SU-DHL-6 (cell line): ENCODE measurements around the gene ITGB5.

Source experiments
- H2AFZ ChIP-seq: fragments of 200-600 bp; sonication (generic); 2 replicates; pipeline ENCODE4 v1.6.1; 2014; ENCODE audit warnings: low read depth, mild to moderate bottlenecking, moderate library complexity, mixed read lengths, antibody characterized with exemption, low read length; ENCODE audit not compliant: severe bottlenecking
- H3F3A ChIP-seq: fragments of 200-600 bp; shearing (Covaris generic); 2 replicates; pipeline ENCODE4 v1.6.0; 2016; ENCODE audit warnings: antibody characterized with exemption, mild to moderate bottlenecking; ENCODE audit not compliant: insufficient read depth
- H3K27ac ChIP-seq: fragments of 200-600 bp; sonication (generic); 2 replicates; pipeline ENCODE4 v1.5.1; 2016; ENCODE audit warnings: low read depth, mild to moderate bottlenecking, low read length, moderate library complexity, mixed read lengths
- H3K27me3 ChIP-seq: fragments of 200-600 bp; sonication (generic), shearing (Covaris generic); 2 replicates; pipeline ENCODE4 v1.6.0; 2014; ENCODE audit warnings: mild to moderate bottlenecking, low read length
- H3K36me3 ChIP-seq: fragments of 200-600 bp; sonication (generic); 2 replicates; pipeline ENCODE4 v1.6.1; 2014; ENCODE audit warnings: mild to moderate bottlenecking, low read length, mixed read lengths
- H3K4me2 ChIP-seq: fragments of 300-600, 200-600 bp; shearing (Covaris generic), sonication (generic); 2 replicates; pipeline ENCODE4 v1.6.0; 2014; ENCODE audit warnings: low read length, low read depth, mild to moderate bottlenecking; ENCODE audit not compliant: poor library complexity, severe bottlenecking
- H3K4me3 ChIP-seq: fragments of 200-600 bp; sonication (generic); 2 replicates; pipeline ENCODE4 v1.5.1; 2014; ENCODE audit warnings: antibody characterized with exemption, low read length, mild to moderate bottlenecking, mixed read lengths; ENCODE audit not compliant: insufficient read depth, poor library complexity, severe bottlenecking
- H3K79me2 ChIP-seq: fragments of 200-600 bp; sonication (generic); 2 replicates; pipeline ENCODE4 v1.6.1; 2014; ENCODE audit warnings: mild to moderate bottlenecking, low read length, moderate library complexity; ENCODE audit not compliant: insufficient read depth
- H3K9ac ChIP-seq: fragments of 200-600 bp; sonication (generic); 2 replicates; pipeline ENCODE4 v1.7.0; 2014; ENCODE audit warnings: mild to moderate bottlenecking, low read length
- H3K9me2 ChIP-seq: fragments of 200-600 bp; sonication (generic); replicated peaks from 2 replicates; pipeline ENCODE4 v1.6.1; 2014; ENCODE audit warnings: low read length; ENCODE audit not compliant: insufficient read depth
- H3K9me3 ChIP-seq: fragments of 200-600 bp; sonication (generic); 2 replicates; pipeline ENCODE4 v1.6.1; 2014; ENCODE audit warnings: low read length, mixed read lengths; ENCODE audit not compliant: insufficient read depth
- H4K20me1 ChIP-seq: fragments of 200-600 bp; sonication (generic); 2 replicates; pipeline ENCODE4 v1.6.1; 2014; ENCODE audit warnings: low read depth, mild to moderate bottlenecking, antibody characterized with exemption, low read length, moderate library complexity, mixed read lengths
- EZH2phosphoT487 ChIP-seq: fragments of 200-600 bp; sonication (generic), shearing (Covaris generic); conservative IDR thresholded peaks from 2 replicates; pipeline ENCODE4 v1.6.1; 2018; ENCODE audit warnings: mild to moderate bottlenecking, antibody characterized with exemption, low read length, moderate library complexity, mixed read lengths
- TF ChIP-seq, protein P1 (sequence below): fragments of 200-600 bp; sonication (generic); IDR thresholded peaks from one replicate; pipeline ENCODE4 v1.5.1; 2017; ENCODE audit warnings: antibody characterized with exemption, mild to moderate bottlenecking, low read length, moderate library complexity; ENCODE audit not compliant: insufficient read depth, poor library complexity, severe bottlenecking

Gene ITGB5

DNA sequence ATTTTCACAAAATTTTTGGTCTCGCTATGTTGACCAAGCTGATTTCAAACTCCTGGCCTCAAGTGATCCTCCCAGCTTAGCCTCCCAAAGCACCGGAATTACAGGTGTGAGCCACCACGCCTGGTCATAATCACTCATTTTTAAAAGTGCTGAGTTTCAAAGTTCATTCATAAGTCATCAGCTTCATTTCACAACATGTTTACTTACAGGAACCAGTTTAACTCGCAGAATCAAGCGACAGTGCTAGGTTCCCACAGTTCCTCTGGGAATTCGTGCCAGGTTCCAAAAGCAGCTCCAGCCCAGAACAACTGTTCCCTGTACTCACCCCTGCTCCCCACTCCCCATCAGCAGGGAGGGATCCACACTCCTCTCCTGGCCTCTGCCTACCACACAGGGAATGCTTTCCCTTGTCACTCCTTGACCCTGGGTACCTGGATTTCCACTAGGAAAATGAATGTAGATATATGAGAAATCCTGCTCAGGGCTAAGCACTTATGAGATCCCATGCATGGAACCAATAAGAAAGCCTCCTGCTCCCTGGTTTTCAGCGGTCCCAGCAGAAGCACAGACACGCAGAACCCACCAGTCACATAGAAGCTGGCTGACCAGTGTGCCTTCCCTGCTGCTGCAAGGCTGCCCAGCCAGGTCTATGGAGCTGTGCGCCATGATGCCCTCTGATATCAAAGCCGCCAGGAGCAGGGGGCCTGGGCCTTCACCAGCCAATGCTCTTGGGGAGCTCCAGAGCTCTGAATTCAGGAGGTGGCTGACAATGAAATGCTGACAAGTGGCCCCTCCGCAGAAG lies 72.3 kb downstream of the ITGB5 start:
- no peak overlapping the region for H3K4me3 ChIP-seq
- H3K9me3 ChIP-seq = no peaks in the 10 kb centered on the region
- H3K4me2 ChIP-seq = no peak overlapping the region
- no peak overlapping the region for H2AFZ ChIP-seq
- H3F3A ChIP-seq = no peaks in the 10 kb centered on the region
- H4K20me1 ChIP-seq = no peaks in the 10 kb centered on the region
- no peak overlapping the region for H3K27ac ChIP-seq
- no peaks in the 10 kb centered on the region for H3K79me2 ChIP-seq
- no peak overlapping the region for H3K9ac ChIP-seq
- no peaks in the 10 kb centered on the region for H3K36me3 ChIP-seq
- no peaks in the 10 kb centered on the region for H3K9me2 ChIP-seq
- no peaks in the 10 kb centered on the region for H3K27me3 ChIP-seq
- TF ChIP-seq, protein P1, sequence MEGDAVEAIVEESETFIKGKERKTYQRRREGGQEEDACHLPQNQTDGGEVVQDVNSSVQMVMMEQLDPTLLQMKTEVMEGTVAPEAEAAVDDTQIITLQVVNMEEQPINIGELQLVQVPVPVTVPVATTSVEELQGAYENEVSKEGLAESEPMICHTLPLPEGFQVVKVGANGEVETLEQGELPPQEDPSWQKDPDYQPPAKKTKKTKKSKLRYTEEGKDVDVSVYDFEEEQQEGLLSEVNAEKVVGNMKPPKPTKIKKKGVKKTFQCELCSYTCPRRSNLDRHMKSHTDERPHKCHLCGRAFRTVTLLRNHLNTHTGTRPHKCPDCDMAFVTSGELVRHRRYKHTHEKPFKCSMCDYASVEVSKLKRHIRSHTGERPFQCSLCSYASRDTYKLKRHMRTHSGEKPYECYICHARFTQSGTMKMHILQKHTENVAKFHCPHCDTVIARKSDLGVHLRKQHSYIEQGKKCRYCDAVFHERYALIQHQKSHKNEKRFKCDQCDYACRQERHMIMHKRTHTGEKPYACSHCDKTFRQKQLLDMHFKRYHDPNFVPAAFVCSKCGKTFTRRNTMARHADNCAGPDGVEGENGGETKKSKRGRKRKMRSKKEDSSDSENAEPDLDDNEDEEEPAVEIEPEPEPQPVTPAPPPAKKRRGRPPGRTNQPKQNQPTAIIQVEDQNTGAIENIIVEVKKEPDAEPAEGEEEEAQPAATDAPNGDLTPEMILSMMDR = no peak
- TF ChIP-seq EZH2phosphoT487 = no peak

DNA sequence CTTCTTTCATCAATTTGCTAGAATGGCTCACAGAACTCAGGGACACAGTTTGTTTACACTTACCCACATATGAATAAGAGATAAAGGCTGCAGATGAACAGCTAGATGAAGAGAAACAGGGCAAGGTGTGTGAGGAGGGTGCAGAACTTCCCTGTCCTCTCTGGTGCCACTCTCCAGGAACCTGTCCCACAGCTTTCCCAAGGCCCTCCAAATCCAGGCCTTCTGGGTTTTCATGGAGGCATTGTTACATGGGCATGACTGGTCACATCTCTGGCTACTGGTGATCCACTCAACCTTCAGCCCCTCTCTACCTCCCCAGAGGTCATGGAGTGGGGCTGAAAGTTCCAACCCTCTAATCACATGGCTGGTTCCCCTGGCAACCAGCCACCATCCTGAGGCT lies 73.6 kb downstream of the ITGB5 start:
- H3K27me3 ChIP-seq = no peaks in the 10 kb centered on the region
- H3K27ac ChIP-seq = no peak overlapping the region
- H3K9me2 ChIP-seq = no peaks in the 10 kb centered on the region
- no peaks in the 10 kb centered on the region for H4K20me1 ChIP-seq
- TF ChIP-seq, protein P1 = no peak
- no peak for TF ChIP-seq EZH2phosphoT487
- H3K4me2 ChIP-seq = no peak overlapping the region
- no peaks in the 10 kb centered on the region for H3F3A ChIP-seq
- H3K36me3 ChIP-seq = no peaks in the 10 kb centered on the region
- no peaks in the 10 kb centered on the region for H3K9me3 ChIP-seq
- no peak overlapping the region for H3K4me3 ChIP-seq
- H3K79me2 ChIP-seq = no peaks in the 10 kb centered on the region
- H2AFZ ChIP-seq = no peak overlapping the region
- no peak overlapping the region for H3K9ac ChIP-seq

DNA sequence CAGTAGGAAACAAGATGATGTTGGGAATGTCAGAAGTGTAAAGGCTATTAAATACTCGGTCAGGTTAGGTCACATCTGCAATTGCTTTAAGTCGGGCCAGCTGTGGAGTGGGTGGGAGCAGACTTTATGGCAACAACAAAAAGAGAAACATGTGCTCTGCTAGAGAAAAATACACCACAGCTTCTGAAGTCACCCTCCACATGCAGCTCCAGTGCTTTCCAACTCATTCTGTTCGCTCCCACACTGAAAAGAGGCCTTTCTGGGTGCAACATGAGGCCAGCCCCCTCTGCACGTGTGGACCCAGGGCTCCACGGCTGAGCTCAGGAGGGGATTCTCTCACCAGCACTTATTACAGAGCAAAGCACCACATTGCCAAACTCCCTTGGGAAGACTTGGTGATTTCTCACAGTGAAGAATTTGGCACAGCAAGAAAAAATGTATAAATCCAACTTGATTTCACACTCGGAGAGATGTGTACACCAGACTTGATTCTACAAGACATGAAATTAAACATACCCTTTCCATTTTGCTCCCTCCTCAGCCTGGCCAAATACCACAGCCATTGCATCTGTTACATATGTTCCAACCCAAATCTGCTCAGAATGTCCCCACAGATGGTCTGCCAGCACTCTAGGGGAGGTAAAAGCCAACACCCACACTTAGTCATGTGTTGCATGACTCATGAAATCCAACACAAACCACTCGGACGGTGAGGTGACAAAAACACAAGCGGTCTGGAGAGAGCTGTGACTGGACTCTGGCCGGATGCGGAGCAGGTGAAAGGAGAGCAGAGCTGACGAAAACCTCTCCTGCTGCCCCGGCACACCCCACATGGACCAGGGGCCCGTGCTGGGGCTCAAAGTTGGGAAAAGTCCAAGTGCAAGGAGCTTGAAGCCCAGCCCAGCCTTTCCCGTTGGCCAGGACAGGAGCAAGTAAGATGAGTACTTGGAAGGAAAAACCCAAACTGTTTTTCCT lies 74.6 kb downstream of the ITGB5 start:
- Histone ChIP-seq H3K9me2 (no peaks in the 10 kb centered on the region), H3K9me3 (no peaks in the 10 kb centered on the region), H3K27ac (no peak overlapping the region), H3K79me2 (no peaks in the 10 kb centered on the region), H3K36me3 (no peaks in the 10 kb centered on the region), H3F3A (no peaks in the 10 kb centered on the region), H3K4me3 (no peak overlapping the region), H3K27me3 (no peaks in the 10 kb centered on the region), H4K20me1 (no peaks in the 10 kb centered on the region), H2AFZ (no peak overlapping the region), H3K9ac (no peak overlapping the region), H3K4me2 (no peak overlapping the region)
- no peak for TF ChIP-seq EZH2phosphoT487
- TF ChIP-seq, protein P1 = no peak
